SW 1271 (cell line): Measurements from ENCODE around the gene PTPRN2.

Source experiments
- DNase-seq, 2 experiments: peaks; one replicate each; lab custom pipeline; 2025; lab: John Stamatoyannopoulos, UW

PTPRN2 gene

GRCh38 chr7:158011941-158012340 lies 575.7 kb downstream of the PTPRN2 start:
- no peak for DNase-seq

GRCh38 chr7:158010961-158011693 lies 576.5 kb downstream of the PTPRN2 start:
- DNase-seq: no peak

- no peak for DNase-seq
Measured at GRCh38 chr7:158009886-158010285, 577.7 kb downstream of the PTPRN2 start.

- DNase-seq: no peak
Measured at GRCh38 chr7:158008267-158008666, 579.4 kb downstream of the PTPRN2 start.

GRCh38 chr7:158007697-158008257 lies 579.8 kb downstream of the PTPRN2 start:
- no peak for DNase-seq

GRCh38 chr7:158006841-158007696 lies 580.6 kb downstream of the PTPRN2 start:
- DNase-seq: no peak

GRCh38 chr7:158005531-158005930 lies 582.1 kb downstream of the PTPRN2 start:
- DNase-seq: no peak

- DNase-seq: no peak
Measured at GRCh38 chr7:158004123-158004490, 583.5 kb downstream of the PTPRN2 start.

- no peak for DNase-seq
Measured at GRCh38 chr7:158003441-158004122, 584.0 kb downstream of the PTPRN2 start.

GRCh38 chr7:158002486-158003080 lies 585.0 kb downstream of the PTPRN2 start:
- no peak for DNase-seq

- DNase-seq: no peak
Measured at GRCh38 chr7:158001621-158002320, 585.9 kb downstream of the PTPRN2 start.

- DNase-seq: no peak
Measured at GRCh38 chr7:158001003-158001402, 586.6 kb downstream of the PTPRN2 start.

GRCh38 chr7:158000160-158000559 lies 587.5 kb downstream of the PTPRN2 start:
- DNase-seq: no peak

- no peak for DNase-seq
Measured at GRCh38 chr7:157998884-157999552, 588.6 kb downstream of the PTPRN2 start.

GRCh38 chr7:157997471-157997870 lies 590.2 kb downstream of the PTPRN2 start:
- DNase-seq: no peak

- DNase-seq: no peak
Measured at GRCh38 chr7:157997080-157997440, 590.6 kb downstream of the PTPRN2 start.

- DNase-seq: no peak
Measured at GRCh38 chr7:157996359-157997079, 591.1 kb downstream of the PTPRN2 start.

- DNase-seq: no peak
Measured at GRCh38 chr7:157995815-157996214, 591.8 kb downstream of the PTPRN2 start.

- DNase-seq: no peak
Measured at GRCh38 chr7:157994319-157994718, 593.3 kb downstream of the PTPRN2 start.

GRCh38 chr7:157993406-157994105 lies 594.1 kb downstream of the PTPRN2 start:
- DNase-seq: no peak
